NCI-H2107 treated with DMSO at 0.1 percent for 48 hours (cell line): ENCODE data around the gene BIRC2.
A peak's percentile ranks its signal among the peaks of the same experiment; 100 is the strongest.

Source experiments
- DNase-seq: peaks from one replicate; lab custom pipeline; 2025; ENCODE audit not compliant: unreplicated experiment; lab: John Stamatoyannopoulos, UW

The BIRC2 gene

DNA sequence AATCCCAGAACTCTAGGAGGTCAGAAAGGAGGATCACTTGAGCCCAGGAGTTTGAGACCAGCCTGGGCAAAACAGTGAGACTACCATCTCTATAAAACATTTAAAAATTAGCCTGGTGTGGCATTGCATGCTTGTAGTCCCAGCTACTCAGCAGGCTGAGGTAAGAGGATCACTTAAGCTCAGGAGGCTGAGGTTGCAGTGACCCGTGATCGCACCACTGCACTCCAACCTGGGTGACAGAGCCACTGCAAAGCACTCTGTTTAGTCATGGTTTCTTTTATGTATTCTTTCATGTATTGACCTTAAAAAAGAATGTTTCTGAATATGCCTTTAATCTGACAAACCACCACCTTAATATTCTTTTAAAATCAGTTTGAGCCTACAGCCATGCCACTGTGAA lies 52.2 kb downstream of the BIRC2 start:
- DNase-seq, result no peak

DNA sequence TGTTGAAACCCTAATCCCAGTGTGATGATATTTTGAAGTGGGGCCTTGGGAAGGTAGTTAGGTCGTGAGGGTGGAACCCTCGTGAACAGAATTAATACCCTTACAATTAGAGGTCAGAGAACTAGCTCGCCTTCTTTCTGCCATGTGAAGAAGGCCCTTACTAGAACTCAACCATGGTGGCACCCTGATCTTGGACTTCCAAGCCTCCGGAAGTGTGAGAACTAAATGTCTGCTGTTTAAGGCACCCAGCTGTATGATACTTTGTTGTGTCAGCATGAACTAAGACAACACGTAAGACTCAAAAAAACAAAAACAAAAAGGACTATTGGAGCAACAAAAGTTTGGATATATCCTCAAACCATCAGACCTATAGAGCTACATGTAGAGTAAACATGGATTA lies 53.6 kb downstream of the BIRC2 start:
- DNase-seq, result no peak

DNA sequence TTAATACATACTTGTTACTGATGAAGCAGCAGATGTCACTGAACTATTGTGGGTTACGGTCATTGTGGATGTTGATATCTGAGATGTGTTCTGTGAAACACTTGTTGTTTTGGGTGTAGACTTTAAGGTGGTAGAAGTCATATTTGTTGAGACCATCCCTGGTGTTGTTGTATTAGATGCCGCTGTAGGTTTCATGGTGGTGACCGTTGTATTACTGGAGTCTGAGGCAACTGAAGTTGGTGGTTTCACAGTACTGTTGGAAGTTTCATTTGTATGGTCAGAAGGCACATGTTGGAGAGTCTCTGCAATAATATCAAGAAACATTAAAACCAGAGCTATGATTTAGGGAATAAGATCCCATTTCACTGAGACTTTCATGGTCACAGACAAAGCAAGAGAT lies 54.9 kb downstream of the BIRC2 start:
- DNase-seq, result no peak

DNA sequence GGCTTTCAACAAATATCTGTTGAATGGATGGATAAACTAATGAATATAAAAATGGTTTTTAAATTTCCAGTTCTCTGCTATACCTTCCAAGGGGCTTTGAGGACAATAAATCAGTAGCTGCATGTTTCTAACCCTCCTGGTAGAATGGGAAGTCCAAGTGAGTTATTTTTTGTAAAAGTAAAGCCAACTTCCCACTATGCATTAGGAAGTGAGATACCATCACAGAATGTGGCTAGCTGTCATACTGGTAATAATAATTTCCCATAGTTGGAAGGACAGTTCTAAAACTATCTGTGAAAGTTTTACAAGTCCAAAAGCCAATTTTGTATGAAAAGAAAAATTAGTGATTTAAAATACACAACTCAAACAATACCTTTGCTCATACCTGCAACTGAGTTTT lies 55.5 kb downstream of the BIRC2 start:
- no peak for DNase-seq

DNA sequence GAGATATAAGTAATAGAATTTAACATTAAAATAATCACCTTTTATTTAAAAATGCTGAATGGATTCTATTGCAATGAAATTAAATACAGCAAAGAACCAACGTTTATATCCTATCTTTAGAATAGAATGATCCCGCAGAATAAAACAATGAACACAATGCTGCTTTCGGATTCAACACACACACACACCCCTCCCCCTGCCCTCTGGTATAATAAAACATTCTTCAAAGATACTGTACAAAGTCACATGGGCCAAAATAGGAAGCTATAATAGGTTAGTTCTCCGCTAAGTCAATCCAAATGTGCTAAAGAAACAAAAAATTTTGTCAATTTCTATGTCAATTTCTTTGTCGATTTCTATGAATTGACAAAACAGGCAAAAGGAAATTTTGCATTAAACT lies 58.5 kb downstream of the BIRC2 start:
- DNase-seq, result no peak

DNA sequence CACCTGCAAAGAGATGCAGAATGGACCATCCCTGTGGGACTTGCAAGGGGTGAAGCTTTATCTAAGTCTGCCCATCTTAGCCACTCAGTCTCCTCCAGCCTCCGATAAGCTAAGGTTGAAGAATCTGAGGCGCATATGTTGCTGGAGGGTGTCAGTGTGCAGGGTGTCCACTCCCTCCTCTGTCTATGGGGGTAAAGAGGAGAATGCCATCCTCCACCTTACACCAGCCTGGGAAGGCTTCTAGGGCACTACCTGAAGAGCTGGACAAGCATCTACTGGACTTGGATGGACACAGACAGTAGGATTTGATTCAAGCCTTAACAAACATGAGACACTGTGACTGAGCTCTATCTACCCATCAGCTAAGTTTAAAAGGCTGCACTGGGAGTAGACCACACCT lies 59.1 kb downstream of the BIRC2 start:
- DNase-seq, result no peak

DNA sequence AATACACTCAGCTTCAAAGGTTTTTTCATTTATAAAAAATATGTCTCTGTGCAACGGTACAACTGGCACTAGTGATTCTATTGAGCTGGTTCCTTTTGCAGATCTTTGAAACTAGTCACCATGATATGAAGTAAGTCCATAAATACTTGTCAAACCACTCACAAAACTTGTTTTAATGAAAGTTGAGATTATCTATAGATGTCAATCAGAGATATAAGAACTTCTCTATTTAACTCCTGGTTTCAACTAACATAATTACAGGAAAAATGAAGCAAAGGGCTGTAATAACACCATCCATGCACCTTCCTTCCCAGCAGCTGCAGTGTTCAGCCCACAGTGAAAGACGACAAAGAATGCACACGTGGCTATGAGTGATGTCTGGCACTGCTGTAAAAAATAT lies 60.9 kb downstream of the BIRC2 start:
- DNase-seq, result no peak

DNA sequence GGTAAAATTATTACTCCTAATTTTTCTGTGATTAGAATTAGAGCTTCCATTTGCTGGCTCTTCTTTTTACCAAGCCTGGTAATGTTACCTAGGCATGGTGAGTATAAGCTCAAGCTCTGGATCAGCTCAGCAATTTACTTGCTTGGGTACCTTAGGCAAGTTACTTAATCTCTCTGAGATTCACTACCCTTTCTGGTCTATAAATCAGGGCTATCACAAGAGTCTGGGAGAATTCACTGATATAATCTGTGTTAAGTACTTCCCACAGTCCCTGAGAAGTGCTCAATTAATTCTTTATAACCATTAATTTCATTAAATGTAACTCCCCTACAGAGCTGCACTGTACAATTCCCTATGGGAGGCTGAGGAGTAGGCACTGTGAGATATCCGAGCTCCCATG lies 61.3 kb downstream of the BIRC2 start:
- DNase-seq, result no peak

DNA sequence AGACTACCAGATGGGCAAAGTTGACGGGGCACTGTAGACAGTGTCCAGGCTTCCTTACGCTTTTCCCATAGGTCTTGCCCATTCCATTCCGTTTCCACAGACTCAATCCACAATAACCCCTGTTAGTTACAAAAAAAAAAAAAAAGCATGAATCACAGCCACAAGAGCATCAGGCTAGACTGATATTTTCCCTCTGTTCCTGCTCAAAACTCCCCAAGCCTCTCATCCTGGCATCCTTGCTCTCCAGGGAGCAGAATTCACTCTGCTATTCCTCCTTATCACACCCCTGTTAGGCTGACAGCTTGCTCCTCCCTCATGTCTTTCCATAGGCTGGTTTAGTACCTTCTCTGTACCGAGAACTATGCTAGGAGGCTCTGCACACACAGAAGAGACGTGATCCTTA lies 63.4 kb downstream of the BIRC2 start:
- DNase-seq, result no peak

DNA sequence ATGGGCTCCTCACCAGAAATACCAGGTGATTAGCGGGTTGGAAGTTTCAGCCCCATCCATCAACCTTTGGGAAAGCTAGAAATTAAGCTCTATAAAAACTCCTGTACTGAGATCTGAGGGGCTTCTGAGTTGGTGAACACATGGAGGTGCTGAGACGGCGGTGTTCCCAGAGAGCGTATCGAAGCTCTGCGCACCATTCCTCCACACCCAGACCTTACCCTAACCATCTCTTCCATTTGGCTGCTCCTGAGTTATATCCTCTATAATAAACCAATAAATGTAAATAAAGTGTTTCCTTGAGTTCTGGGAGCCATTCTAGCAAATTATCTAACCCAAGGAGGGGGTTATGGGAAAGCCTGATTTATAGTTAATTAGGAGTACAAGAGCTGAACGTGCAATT lies 64.1 kb downstream of the BIRC2 start:
- no peak for DNase-seq

DNA sequence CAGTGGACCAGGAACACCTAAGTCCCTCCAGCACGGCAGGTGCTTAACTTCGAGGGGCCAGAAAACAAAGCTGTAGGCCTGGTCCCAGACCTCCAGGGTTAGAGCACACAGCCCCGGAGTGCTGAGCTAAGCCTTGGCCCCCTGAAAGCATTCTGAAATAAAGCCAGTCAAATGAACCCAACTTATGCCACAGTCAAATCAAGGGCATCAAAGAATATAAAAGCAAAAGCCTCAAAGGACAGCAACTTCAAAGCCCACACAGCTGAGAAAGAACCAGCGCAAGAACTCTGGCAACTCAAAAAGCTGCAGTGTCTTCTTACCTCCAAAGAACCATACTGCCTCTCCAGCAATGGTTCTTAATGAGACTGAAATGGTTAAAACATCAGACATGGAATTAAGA lies 66.5 kb downstream of the BIRC2 start:
- DNase-seq, result no peak

DNA sequence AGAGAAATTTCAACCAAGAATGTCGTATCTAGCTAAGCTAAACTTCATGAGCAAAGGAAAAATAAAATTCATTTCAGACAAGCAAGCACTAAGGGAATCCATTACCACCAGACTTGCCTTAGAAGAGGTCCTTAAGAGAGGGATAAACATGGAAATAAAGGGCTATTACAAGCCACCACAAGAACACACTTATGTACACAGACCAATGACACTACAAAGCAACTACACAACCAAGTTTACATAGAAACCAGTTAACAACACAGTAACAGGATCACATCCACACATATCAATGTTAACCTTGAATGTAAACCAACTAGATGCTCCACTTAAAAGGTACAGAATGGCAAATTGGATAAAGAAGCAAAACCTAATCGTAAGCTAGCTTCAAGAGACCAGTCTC lies 67.5 kb downstream of the BIRC2 start:
- peak; percentile 18 for DNase-seq

DNA sequence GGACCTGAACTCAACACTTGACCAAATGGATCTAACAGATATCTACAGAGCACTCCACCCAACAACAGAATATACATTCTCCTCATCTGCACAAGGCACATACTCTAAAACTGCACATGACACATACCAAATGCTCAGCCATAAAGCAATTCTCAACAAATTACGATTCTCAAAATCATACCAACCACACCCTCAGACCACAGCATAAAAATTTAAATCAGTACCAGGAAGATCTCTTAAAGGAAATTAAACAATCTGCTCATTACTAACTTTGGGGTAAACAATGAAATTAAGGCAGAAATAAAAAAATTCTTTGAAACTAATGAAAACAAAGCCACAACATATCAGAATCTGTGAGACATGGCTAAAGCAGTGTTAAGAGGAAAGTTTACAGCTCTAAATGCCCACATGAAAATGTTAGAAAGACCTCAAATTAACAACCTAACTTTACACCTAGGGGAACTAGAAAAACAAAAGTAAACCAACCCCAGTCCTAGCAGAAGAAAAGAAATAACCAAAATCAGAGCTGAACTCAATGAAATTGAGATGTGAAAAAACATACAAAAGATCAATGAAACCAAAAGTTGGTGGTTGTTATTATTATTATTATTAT lies 68.4 kb downstream of the BIRC2 start:
- DNase-seq, result no peak

DNA sequence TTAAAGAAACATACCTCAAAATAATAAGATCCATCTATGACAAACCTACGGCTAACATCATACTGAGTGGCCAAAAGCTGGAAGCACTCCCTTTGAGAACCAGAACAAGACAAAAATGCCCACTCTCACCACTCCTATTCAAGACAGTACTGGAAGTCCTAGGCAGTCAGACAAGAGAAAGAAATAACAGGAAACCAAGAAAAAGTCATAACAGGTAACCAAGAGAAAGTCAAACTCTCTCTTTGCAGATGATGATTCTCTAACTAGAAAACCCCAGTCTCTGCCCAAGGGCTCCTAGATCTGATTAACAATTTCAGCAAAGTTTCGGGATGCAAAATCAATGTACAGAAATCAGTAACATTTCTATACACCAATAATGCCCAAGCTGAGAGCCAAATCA lies 70.0 kb downstream of the BIRC2 start:
- DNase-seq, result no peak

DNA sequence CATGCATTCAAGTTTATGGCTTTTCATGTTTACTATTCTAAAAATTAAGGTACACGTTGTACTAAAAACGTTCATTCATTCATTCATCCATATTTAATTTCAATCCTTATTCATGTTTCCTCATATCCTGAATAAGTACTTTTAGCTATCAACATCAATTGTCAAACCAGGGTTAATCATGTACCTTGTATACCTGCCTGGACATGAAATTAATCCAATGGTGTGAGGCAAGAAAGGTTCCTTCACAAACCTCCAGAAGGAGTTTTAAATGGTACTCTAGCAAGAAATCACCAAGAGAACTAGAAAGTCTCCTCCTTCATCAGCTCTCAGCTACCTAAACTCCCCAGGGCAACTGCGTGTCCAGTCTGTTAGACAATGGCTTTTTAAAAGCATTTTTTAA lies 72.2 kb downstream of the BIRC2 start:
- DNase-seq, result no peak

DNA sequence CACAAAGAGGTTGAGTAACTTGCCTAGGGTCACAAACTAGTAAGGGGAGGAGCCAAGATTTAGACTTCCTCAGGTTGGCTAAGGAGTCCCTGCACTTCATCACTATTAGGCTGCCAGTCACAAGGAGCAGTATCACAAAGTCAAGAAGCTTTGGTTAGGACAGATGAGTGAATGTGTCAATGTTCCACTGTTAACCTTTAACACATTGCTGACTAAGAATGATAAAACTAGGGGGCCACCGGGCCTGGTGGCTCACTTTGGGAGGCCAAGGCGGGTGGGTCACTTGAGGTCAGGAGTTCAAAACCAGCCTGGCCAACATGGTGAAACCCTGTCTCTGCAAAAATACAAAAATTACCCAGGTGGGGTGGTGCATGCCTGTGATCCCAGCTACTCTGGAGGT lies 73.5 kb downstream of the BIRC2 start:
- DNase-seq, result no peak

DNA sequence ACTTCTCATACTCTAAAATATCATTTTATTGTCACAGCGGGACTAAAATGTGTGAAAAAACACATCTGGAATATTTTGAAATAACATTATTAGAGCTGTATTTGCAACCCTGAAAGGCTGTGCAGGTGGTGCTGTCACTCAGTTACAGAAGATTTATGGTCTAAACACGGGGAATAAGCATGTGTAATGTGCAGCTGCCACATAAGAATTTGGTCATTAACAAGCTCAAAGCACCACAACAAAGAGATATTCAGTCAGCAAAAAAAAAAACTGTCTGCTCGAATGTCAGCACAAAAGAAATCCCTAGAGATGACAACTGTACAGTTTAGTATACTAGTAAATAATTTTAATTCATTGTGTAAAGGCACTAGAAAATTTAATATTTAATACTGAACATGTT lies 74.2 kb downstream of the BIRC2 start:
- peak; percentile 89 for DNase-seq

DNA sequence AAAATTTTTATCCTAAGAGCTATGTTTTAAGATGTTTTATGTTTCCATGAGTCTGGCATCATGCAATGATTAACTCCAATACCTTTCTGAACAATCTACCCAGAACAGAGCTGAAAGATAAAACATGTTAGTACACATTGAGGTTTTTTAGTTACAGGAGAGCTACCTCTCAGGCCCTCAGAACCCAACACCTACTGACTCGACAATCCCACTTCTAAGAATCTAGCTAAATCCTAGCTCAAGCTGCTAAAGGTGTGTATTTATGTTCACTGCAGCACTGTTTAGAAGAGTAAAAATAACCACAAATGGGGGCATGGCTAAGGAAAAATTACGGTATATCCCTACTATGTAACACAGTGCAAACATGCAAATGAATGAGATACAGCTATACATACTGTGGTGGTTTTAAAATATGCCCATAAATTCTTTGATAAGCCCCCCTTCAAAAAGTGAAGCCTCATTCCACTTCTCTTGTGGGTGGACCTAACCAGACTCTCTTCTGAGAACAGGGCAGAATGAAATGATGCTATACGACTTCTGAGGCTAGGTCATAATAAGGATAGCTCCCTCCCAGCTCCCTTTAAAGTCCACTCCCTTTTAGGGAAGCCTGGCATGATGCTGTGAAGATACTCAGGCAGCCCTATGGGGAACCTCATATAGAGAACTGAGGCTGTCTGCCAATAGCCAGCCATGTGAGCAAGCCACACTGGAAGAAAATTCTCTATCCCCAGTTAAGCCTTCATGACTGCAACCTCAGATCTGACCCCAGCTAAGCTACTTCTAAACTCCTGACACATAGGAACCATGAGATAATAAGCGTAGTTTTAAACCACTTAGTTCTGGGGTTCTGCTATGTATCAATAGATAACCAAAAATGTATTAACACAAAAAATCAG lies 76.1 kb downstream of the BIRC2 start:
- DNase-seq, result no peak

DNA sequence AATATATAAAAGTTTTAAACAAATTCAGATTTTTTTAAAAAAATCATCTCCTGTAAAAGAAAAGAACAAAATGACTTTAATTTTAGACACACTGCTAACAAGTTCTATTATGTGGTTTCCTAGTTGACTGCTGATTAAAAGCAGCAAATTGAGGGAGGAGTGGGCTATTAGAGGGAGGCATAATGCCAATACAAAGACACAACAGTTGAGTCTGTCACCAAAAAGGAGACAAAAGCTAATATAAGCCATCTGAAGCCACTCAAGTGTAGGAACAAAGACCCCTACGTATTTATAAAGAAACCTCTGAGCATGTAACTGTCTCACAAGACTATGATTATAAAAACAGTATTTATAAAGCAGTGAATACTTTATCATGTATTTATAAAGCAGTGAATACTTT lies 76.9 kb downstream of the BIRC2 start:
- DNase-seq, result peak; percentile 8

DNA sequence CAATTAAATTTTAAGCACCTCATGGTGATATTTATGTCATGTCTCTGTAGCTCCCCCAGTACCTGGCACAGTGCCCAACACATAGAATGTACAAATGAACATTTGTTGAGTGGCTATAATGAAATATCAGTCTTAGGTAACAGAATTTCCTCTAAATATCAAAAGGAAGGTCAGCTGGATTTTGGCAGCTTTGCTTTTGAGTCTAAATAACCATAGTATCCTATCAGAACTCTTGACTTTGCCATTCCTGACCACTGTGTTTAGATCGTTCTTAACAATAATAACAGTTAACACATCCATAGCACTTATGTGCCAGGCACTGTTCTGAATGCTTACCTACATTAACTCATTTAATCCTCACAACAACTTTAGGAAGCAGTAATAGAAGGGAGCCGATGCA lies 79.0 kb downstream of the BIRC2 start:
- DNase-seq, result no peak

DNA sequence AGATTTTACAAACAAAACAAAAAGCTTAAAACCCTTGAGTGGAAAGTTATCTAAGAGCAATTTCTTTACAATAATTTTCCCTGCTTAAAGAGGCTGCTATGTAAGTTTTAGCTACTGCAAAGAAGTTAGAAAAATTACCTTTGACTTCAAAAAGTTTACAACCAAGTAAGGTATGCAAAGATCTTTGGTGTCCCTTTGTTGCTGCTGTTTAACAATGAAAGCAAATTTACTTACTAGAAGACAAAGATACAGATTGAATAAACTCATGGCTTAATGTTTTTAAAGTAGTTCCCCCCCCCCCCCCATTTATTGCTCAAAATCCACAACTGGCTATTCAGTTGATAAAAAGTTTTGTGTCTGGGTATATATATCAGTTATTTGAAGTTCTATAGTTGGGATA lies 79.6 kb downstream of the BIRC2 start:
- DNase-seq, result no peak

DNA sequence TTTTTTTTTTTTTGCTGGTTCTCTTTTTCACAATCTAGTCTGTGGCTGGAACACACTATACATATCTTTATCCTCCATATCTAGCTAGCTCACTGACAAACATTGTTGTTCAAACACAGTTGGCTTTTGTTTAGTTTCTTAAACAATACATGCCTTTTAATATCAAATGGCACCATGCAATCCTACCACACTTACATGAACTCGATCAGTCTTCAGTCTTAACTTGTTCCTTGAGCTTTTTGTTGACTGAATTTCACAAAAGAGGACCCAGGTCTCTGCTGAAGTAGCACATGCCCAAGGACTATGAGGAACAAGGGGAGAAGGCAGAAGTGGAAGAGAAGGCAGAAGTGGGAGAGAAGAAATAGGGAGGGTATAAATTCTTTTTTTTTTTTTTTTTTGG lies 80.1 kb downstream of the BIRC2 start:
- DNase-seq, result no peak
